H1 (cell line): ENCODE results near the gene ANAPC15. TPM values are rescaled to one million over a fixed set of nuclear protein-coding genes. Genes with fewer than 3 reads are reported as not detected.

ENCODE experiments used
- CTCF ChIA-PET: fragments of 300-600 bp; sonication (Branson Sonifier 250); formaldehyde crosslinking; loops from one replicate; lab custom pipeline; 2021; ENCODE audit not compliant: partially characterized antibody; lab: Charles Lee
- POLR2A ChIA-PET: fragments of 300-600 bp; sonication (Branson Sonifier 250); formaldehyde crosslinking; loops from one replicate; lab custom pipeline; 2021; ENCODE audit warnings: inconsistent platforms; ENCODE audit not compliant: partially characterized antibody; lab: Charles Lee
- DNase-seq, 2 experiments: peaks; one replicate each; pipeline versions ENCODE4 v3.0.0 to v3.0.0-alpha.2; 2010 to 2022; ENCODE audit warnings: low spot score in 2 of 2, low read depth in 1 of 2, mixed read lengths in 1 of 2
- FAIRE-seq: peaks from 2 replicates; lab custom pipeline; 2011; peaks lifted over from hg19 to GRCh38; lab: Jason Lieb, UNC
- H2AFZ ChIP-seq: 2 replicates; pipeline ENCODE4 v1.8.1; 2012; ENCODE audit warnings: low read length, inconsistent platforms
- H2AK5ac ChIP-seq: 2 replicates; pipeline ENCODE4 v1.6.1; 2013; ENCODE audit warnings: low read depth, low read length
- H2BK120ac ChIP-seq: replicated peaks from 2 replicates; pipeline ENCODE3; 2013; ENCODE audit warnings: low read depth, low read length, inconsistent platforms
- H2BK12ac ChIP-seq: 2 replicates; pipeline ENCODE4 v1.6.1; 2013; ENCODE audit warnings: low read depth, low read length
- H2BK15ac ChIP-seq: 2 replicates; pipeline ENCODE4 v1.6.1; 2013; ENCODE audit warnings: low read length
- H2BK20ac ChIP-seq: 2 replicates; pipeline ENCODE4 v1.6.1; 2013; ENCODE audit warnings: low read length
- H2BK5ac ChIP-seq: 2 replicates; pipeline ENCODE4 v1.6.1; 2013; ENCODE audit warnings: low read depth, low read length
- H3K14ac ChIP-seq: 2 replicates; pipeline ENCODE4 v1.6.1; 2013; ENCODE audit warnings: inconsistent platforms; ENCODE audit not compliant: insufficient read length
- H3K18ac ChIP-seq: 2 replicates; pipeline ENCODE4 v1.6.1; 2013; ENCODE audit warnings: low read length; ENCODE audit errors: extremely low read depth
- H3K23ac ChIP-seq: 2 replicates; pipeline ENCODE4 v1.6.1; 2013; ENCODE audit warnings: inconsistent platforms; ENCODE audit not compliant: insufficient read length
- H3K23me2 ChIP-seq: 2 replicates; pipeline ENCODE4 v1.6.1; 2013; ENCODE audit warnings: low read depth, low read length
- H3K27ac ChIP-seq: 2 replicates; pipeline ENCODE4 v1.6.1; 2011; ENCODE audit warnings: low read depth, low read length, inconsistent platforms
- H3K27me3 ChIP-seq, 4 experiments: replicated peaks in 1 of 4; 1 replicate in 1 of 4; 2 replicates in 3 of 4; pipeline versions ENCODE4 v1.6.1 to v1.8.1; 2011 to 2013; ENCODE audit warnings: low read length in 3 of 4, mild to moderate bottlenecking in 3 of 4, inconsistent platforms in 2 of 4, mixed read lengths in 2 of 4, moderate library complexity in 1 of 4; ENCODE audit not compliant: control insufficient read depth in 3 of 4, insufficient read depth in 3 of 4; ENCODE audit errors: extremely low read depth in 1 of 4
- H3K36me3 ChIP-seq, 4 experiments: 2 replicates each; pipeline versions ENCODE4 v1.6.1 to v1.8.1; 2011 to 2013; ENCODE audit warnings: mild to moderate bottlenecking in 4 of 4, low read length in 3 of 4, moderate library complexity in 2 of 4, control low read depth in 1 of 4, inconsistent platforms in 1 of 4; ENCODE audit not compliant: insufficient read depth in 4 of 4, control insufficient read depth in 2 of 4
- H3K4ac ChIP-seq: replicated peaks from 2 replicates; pipeline ENCODE3; 2013; ENCODE audit warnings: low read length, low read depth, mixed read lengths, inconsistent platforms; ENCODE audit not compliant: insufficient read length
- H3K4me1 ChIP-seq, 4 experiments: replicated peaks in 1 of 4; 1 replicate in 1 of 4; 2 replicates in 3 of 4; pipeline versions ENCODE4 v1.6.1 to v1.8.1; 2011 to 2013; ENCODE audit warnings: low read length in 3 of 4, inconsistent platforms in 2 of 4, mixed read lengths in 1 of 4; ENCODE audit not compliant: insufficient read depth in 4 of 4, control insufficient read depth in 3 of 4
- H3K4me2 ChIP-seq, 2 experiments: 2 replicates each; pipeline versions ENCODE4 v1.6.1 to v1.8.1; 2011 to 2013; ENCODE audit warnings: low read depth in 2 of 2, low read length in 2 of 2, control low read depth in 1 of 2, inconsistent platforms in 1 of 2, mild to moderate bottlenecking in 1 of 2; ENCODE audit not compliant: insufficient read depth in 1 of 2
- H3K4me3 ChIP-seq, 4 experiments: fragments of 200-600, 300-600 bp in 1 of 4; sonication (generic), shearing (Covaris generic), sonication (Bioruptor Twin) in 1 of 4; 2 replicates each; pipeline versions ENCODE4 v1.5.1 to v1.8.1; 2011 to 2016; ENCODE audit warnings: low read length in 4 of 4, low read depth in 3 of 4, control low read depth in 2 of 4, inconsistent platforms in 2 of 4, mild to moderate bottlenecking in 2 of 4, mixed read lengths in 1 of 4, moderate library complexity in 1 of 4; ENCODE audit not compliant: insufficient read depth in 2 of 4; ENCODE audit errors: extremely low read depth in 1 of 4
- H3K56ac ChIP-seq: replicated peaks from 2 replicates; pipeline ENCODE3; 2013; ENCODE audit warnings: low read depth, mild to moderate bottlenecking, mixed read lengths, low read length, inconsistent platforms; ENCODE audit not compliant: insufficient read length
- H3K79me1 ChIP-seq: 2 replicates; pipeline ENCODE4 v1.6.1; 2013; ENCODE audit warnings: low read depth, low read length, control low read depth
- H3K79me2 ChIP-seq, 2 experiments: 2 replicates each; pipeline versions ENCODE4 v1.6.1 to v1.8.1; 2012 to 2013; ENCODE audit warnings: low read length in 2 of 2, mild to moderate bottlenecking in 2 of 2, inconsistent platforms in 1 of 2; ENCODE audit not compliant: insufficient read depth in 2 of 2, control insufficient read depth in 1 of 2
- H3K9ac ChIP-seq, 4 experiments: replicated peaks in 1 of 4; 1 replicate in 1 of 4; 2 replicates in 3 of 4; pipeline versions ENCODE4 v1.6.1 to v1.8.1; 2011 to 2013; ENCODE audit warnings: low read depth in 3 of 4, low read length in 3 of 4, control low read depth in 2 of 4, mild to moderate bottlenecking in 2 of 4, moderate library complexity in 2 of 4, inconsistent platforms in 1 of 4; ENCODE audit errors: extremely low read depth in 1 of 4
- H3K9me3 ChIP-seq, 2 experiments: 2 replicates each; pipeline versions ENCODE4 v1.6.1 to v1.8.1; 2012 to 2013; ENCODE audit warnings: mild to moderate bottlenecking in 2 of 2, moderate library complexity in 2 of 2, control low read depth in 1 of 2, inconsistent platforms in 1 of 2, low read depth in 1 of 2, low read length in 1 of 2, mixed read lengths in 1 of 2; ENCODE audit not compliant: insufficient read depth in 2 of 2
- H4K20me1 ChIP-seq, 2 experiments: replicated peaks in 1 of 2; 2 replicates each; pipeline versions ENCODE3 to v1.8.1; 2011 to 2013; ENCODE audit warnings: inconsistent platforms in 2 of 2, low read length in 2 of 2, mild to moderate bottlenecking in 1 of 2; ENCODE audit not compliant: insufficient read depth in 2 of 2, control insufficient read depth in 1 of 2
- H4K5ac ChIP-seq: 2 replicates; pipeline ENCODE4 v1.6.1; 2013; ENCODE audit warnings: low read length, low read depth, mixed read lengths, inconsistent platforms; ENCODE audit not compliant: insufficient read length
- H4K8ac ChIP-seq: 2 replicates; pipeline ENCODE4 v1.8.0; 2013; ENCODE audit warnings: mild to moderate bottlenecking, moderate library complexity, low read length, inconsistent platforms; ENCODE audit not compliant: insufficient read depth; ENCODE audit errors: extremely low read depth
- H4K91ac ChIP-seq: replicated peaks from 2 replicates; pipeline ENCODE3; 2013; ENCODE audit warnings: low read length, mixed read lengths, inconsistent platforms; ENCODE audit not compliant: insufficient read length
- FOSL1 ChIP-seq: IDR thresholded peaks from 2 replicates; pipeline ENCODE4 v1.6.1; 2011; ENCODE audit warnings: mild to moderate bottlenecking, low read depth, low read length, moderate library complexity; ENCODE audit not compliant: insufficient read depth
- KDM1A ChIP-seq: fragments of 200-600, 300-600 bp; sonication (generic); IDR thresholded peaks from 2 replicates; pipeline ENCODE4 v1.7.1; 2016; ENCODE audit warnings: mild to moderate bottlenecking, low read length, borderline replicate concordance
- SIN3A ChIP-seq, 2 experiments: IDR thresholded peaks in 1 of 2; conservative IDR thresholded peaks in 1 of 2; 2 replicates each; pipeline ENCODE4 v1.6.1; 2011 to 2012; ENCODE audit warnings: low read length in 2 of 2, improper control_type of control experiment in 1 of 2, low read depth in 1 of 2, mild to moderate bottlenecking in 1 of 2
- TBP ChIP-seq: IDR thresholded peaks from 2 replicates; pipeline ENCODE4 v1.6.1; 2011; ENCODE audit warnings: low read depth, low read length, improper control_type of control experiment
- TEAD4 ChIP-seq: IDR thresholded peaks from 2 replicates; pipeline ENCODE4 v1.6.1; 2012; ENCODE audit warnings: low read depth, low read length, inconsistent platforms, mixed read lengths
- WGBS, 2 experiments: shearing (Covaris generic) in 1 of 2; methylation state at CpG; one replicate each; pipeline versions ENCODE4 v1.1.6 to v1.1.7; 2013 to 2015; ENCODE audit warnings: low lambda C conversion rate in 2 of 2, mixed read lengths in 2 of 2, inconsistent platforms in 1 of 2, low coverage in 1 of 2, missing lambda C conversion rate in 1 of 2; ENCODE audit not compliant: insufficient replicate concordance in 2 of 2, insufficient coverage in 1 of 2, insufficient read length in 1 of 2; ENCODE audit errors: extremely low coverage in 1 of 2, missing lambda C conversion rate in 1 of 2; 5-methylcytosine and 5-hydroxymethylcytosine counted together
- polyA plus RNA-seq, 7 experiments: library from polyadenylated mRNA; depleted of rRNA in 3 of 7; stranded (reverse) in 5 of 7; unstranded in 2 of 7; fragments of >200 nt in 5 of 7; fragments of 200-250 nt in 2 of 7; gene quantifications; 1 replicate in 5 of 7; 2 replicates in 1 of 7; 4 replicates in 1 of 7; pipeline versions ENCODE4 v1.2.1 to v1.2.3, GENCODE V29; 2011 to 2013; ENCODE audit warnings: missing spikeins in 2 of 7, mixed read lengths in 2 of 7
- total RNA-seq: library from RNA; stranded (reverse); fragmentation: NEBNext Ultra II Directional; extraction: Animal tissue kit (Norgen Biotek cat#: 25700); gene quantifications from 2 replicates; pipeline ENCODE4 v1.2.1, GENCODE V29; 2021

Gene ANAPC15
- total and polyA plus RNA-seq, 2 of the 8 experiments (the other 6 are each of a cell fraction or from before 2014, with no cell fraction given) = 66.2 to 74.9 TPM

GRCh38 chr11:72132646-72133045, 20.2 kb upstream of the ANAPC15 start:
- Histone ChIP-seq H3K27ac (no peak overlapping the region), H2AK5ac (no peak overlapping the region)
- CTCF ChIA-PET = interaction anchor here (1.2 to 1.4 kb wide), 3 partner anchors 11 to 298 kb away, joined by 3 to 6 read pairs (median 4); no protein-coding TSS in a partner anchor

More at GRCh38 chr11:72132646-72133045, 20.2 kb upstream of the ANAPC15 start:
- Histone ChIP-seq H2BK15ac (no peak overlapping the region), H3K79me2 (no peaks in the 10 kb centered on the region), H3K27me3 (no peaks in the 10 kb centered on the region; a peak in 2 of 7 replicates)
- no peak for TF ChIP-seq TEAD4
- no peak for TF ChIP-seq TBP
- no peak for TF ChIP-seq FOSL1
- TF ChIP-seq SIN3A (conservative IDR thresholded peaks at IDR 0.05 in 1 of 2, IDR thresholded peaks at IDR 0.05 in 1 of 2; ENCODE audit: low read depth in 1 of 2, low read length in 2 of 2) = no peak
- no peak for TF ChIP-seq KDM1A
- TF ChIP-seq, all 59 proteins: peak for 0
- Histone ChIP-seq H2BK20ac (no peak overlapping the region), H4K5ac (no peak overlapping the region), H2BK120ac (no peak overlapping the region), H3K36me3 (no peaks in the 10 kb centered on the region), H3K56ac (no peak overlapping the region), H3K9me3 (peaks cover 13 to 14% of the 10 kb centered on the region in 2 experiments), H3K4me3 (no peak overlapping the region), H2BK5ac (no peak overlapping the region), H3K4me1 (no peaks in the 10 kb centered on the region), H4K20me1 (no peaks in the 10 kb centered on the region), H2AFZ (no peak overlapping the region), H3K79me1 (no peaks in the 10 kb centered on the region), H3K4me2 (no peak overlapping the region), H4K91ac (no peak overlapping the region), H3K4ac (no peak overlapping the region), H2BK12ac (no peak overlapping the region), H3K18ac (no peak overlapping the region), H3K14ac (no peak overlapping the region), H3K23me2 (no peaks in the 10 kb centered on the region; the same call in 1 of the 2 replicates), H4K8ac (no peak overlapping the region), H3K23ac (no peak overlapping the region), H3K9ac (no peak overlapping the region)
- DNase-seq = no peak
- 98% methylated on average over 2 of the region's 2 CpGs; no CpG with 5 or more reads in 1 of the 2 experiments for WGBS, 2 experiments
- POLR2A ChIA-PET = no interaction called here
- FAIRE-seq = no peak
